HEK293 (cell line): Measurements from ENCODE around the gene B9D1.

Experiments
- GFI1B ChIP-seq: fragments of 450-650 bp; formaldehyde crosslinking; IDR thresholded peaks from 2 replicates; pipeline ENCODE4 v1.5.1; 2016; ENCODE audit warnings: missing biosample characterization, missing genetic modification characterization
- GLI4 ChIP-seq: fragments of 450-650 bp; formaldehyde crosslinking; IDR thresholded peaks from 2 replicates; pipeline ENCODE4 v1.5.1; 2016; ENCODE audit warnings: missing biosample characterization, missing genetic modification characterization
- HOXA7 ChIP-seq: sonication (generic); formaldehyde crosslinking; IDR thresholded peaks from 2 replicates; pipeline ENCODE4 v1.8.1; 2022; ENCODE audit warnings: missing genetic modification reagents, borderline replicate concordance
- REPIN1 ChIP-seq: fragments of 450-650 bp; formaldehyde crosslinking; IDR thresholded peaks from 2 replicates; pipeline ENCODE4 v1.5.1; 2017; ENCODE audit warnings: missing biosample characterization, missing genetic modification characterization, low read depth
- TCF7L2 ChIP-seq: IDR thresholded peaks from 2 replicates; pipeline ENCODE4 v1.6.1; 2011; ENCODE audit warnings: low read depth, mild to moderate bottlenecking, inconsistent platforms, low read length, moderate library complexity, borderline replicate concordance
- WT1 ChIP-seq: fragments of 450-650 bp; formaldehyde crosslinking; IDR thresholded peaks from 2 replicates; pipeline ENCODE4 v1.5.1; 2016; ENCODE audit warnings: missing biosample characterization, missing genetic modification characterization
- ZBTB11 ChIP-seq: fragments of 450-650 bp; formaldehyde crosslinking; conservative IDR thresholded peaks from 2 replicates; pipeline ENCODE4 v1.5.1; 2016; ENCODE audit warnings: low read depth, missing biosample characterization, missing genetic modification characterization
- ZBTB26 ChIP-seq: fragments of 450-650 bp; formaldehyde crosslinking; optimal IDR thresholded peaks from 2 replicates; pipeline ENCODE3; 2016; ENCODE audit warnings: missing biosample characterization, mild to moderate bottlenecking, missing genetic modification characterization
- ZBTB48 ChIP-seq: fragments of 450-650 bp; formaldehyde crosslinking; IDR thresholded peaks from 2 replicates; pipeline ENCODE4 v1.5.1; 2016; ENCODE audit warnings: missing biosample characterization, missing genetic modification characterization
- ZEB2 ChIP-seq: fragments of 450-650 bp; formaldehyde crosslinking; IDR thresholded peaks from 2 replicates; pipeline ENCODE4 v1.5.1; 2016; ENCODE audit warnings: missing biosample characterization, missing genetic modification characterization
- ZFP37 ChIP-seq: fragments of 450-650 bp; formaldehyde crosslinking; IDR thresholded peaks from 2 replicates; pipeline ENCODE4 v1.5.1; 2016; ENCODE audit warnings: missing biosample characterization, missing genetic modification characterization
- ZFP69B ChIP-seq: fragments of 450-650 bp; formaldehyde crosslinking; IDR thresholded peaks from 2 replicates; pipeline ENCODE4 v1.5.1; 2016; ENCODE audit warnings: missing biosample characterization, missing genetic modification characterization
- ZNF114 ChIP-seq: fragments of 450-650 bp; formaldehyde crosslinking; IDR thresholded peaks from 2 replicates; pipeline ENCODE4 v1.5.0; 2017; ENCODE audit warnings: missing biosample characterization, missing genetic modification characterization
- ZNF16 ChIP-seq: fragments of 450-650 bp; formaldehyde crosslinking; IDR thresholded peaks from 2 replicates; pipeline ENCODE4 v1.5.1; 2016; ENCODE audit warnings: low read depth, missing biosample characterization, missing genetic modification characterization
- ZNF202 ChIP-seq: fragments of 450-650 bp; formaldehyde crosslinking; IDR thresholded peaks from 2 replicates; pipeline ENCODE4 v1.5.1; 2016; ENCODE audit warnings: missing biosample characterization, missing genetic modification characterization, borderline replicate concordance
- ZNF211 ChIP-seq: fragments of 450-650 bp; formaldehyde crosslinking; IDR thresholded peaks from 2 replicates; pipeline ENCODE4 v1.5.1; 2016; ENCODE audit warnings: low read depth, missing biosample characterization, missing genetic modification characterization
- ZNF274 ChIP-seq, 2 experiments: fragments of 200-500 bp in 1 of 2; fragments of 450-650 bp in 1 of 2; sonication (Bioruptor generic) in 1 of 2; formaldehyde crosslinking in 1 of 2; IDR thresholded peaks; 2 replicates each; pipeline versions ENCODE4 v1.5.1 to v1.6.1; 2014 to 2016; ENCODE audit warnings: borderline replicate concordance in 1 of 2, inconsistent platforms in 1 of 2, low read length in 1 of 2, missing biosample characterization in 1 of 2, missing genetic modification characterization in 1 of 2
- ZNF324 ChIP-seq: fragments of 450-650 bp; formaldehyde crosslinking; IDR thresholded peaks from 2 replicates; pipeline ENCODE4 v1.5.1; 2016; ENCODE audit warnings: missing biosample characterization, missing genetic modification characterization
- ZNF362 ChIP-seq: fragments of 450-650 bp; formaldehyde crosslinking; IDR thresholded peaks from 2 replicates; pipeline ENCODE4 v1.5.1; 2016; ENCODE audit warnings: missing biosample characterization, missing genetic modification characterization
- ZNF449 ChIP-seq: fragments of 450-650 bp; formaldehyde crosslinking; IDR thresholded peaks from 2 replicates; pipeline ENCODE4 v1.5.1; 2017; ENCODE audit warnings: missing biosample characterization, mild to moderate bottlenecking, missing genetic modification characterization, moderate library complexity
- ZNF549 ChIP-seq: fragments of 450-650 bp; IDR thresholded peaks from 2 replicates; pipeline ENCODE4 v1.5.1; 2018; ENCODE audit warnings: missing biosample characterization, missing genetic modification characterization, mild to moderate bottlenecking, inconsistent platforms, moderate library complexity
- ZNF560 ChIP-seq: fragments of 450-650 bp; formaldehyde crosslinking; IDR thresholded peaks from 2 replicates; pipeline ENCODE4 v1.5.1; 2017; ENCODE audit warnings: missing biosample characterization, missing genetic modification characterization, borderline replicate concordance
- ZNF596 ChIP-seq: fragments of 450-650 bp; IDR thresholded peaks from 2 replicates; pipeline ENCODE4 v1.5.0; 2018; ENCODE audit warnings: missing biosample characterization, mild to moderate bottlenecking, missing genetic modification characterization, moderate library complexity
- ZNF610 ChIP-seq: fragments of 450-650 bp; formaldehyde crosslinking; IDR thresholded peaks from 2 replicates; pipeline ENCODE4 v1.5.1; 2016; ENCODE audit warnings: missing biosample characterization, missing genetic modification characterization, borderline replicate concordance
- ZNF624 ChIP-seq: fragments of 450-650 bp; formaldehyde crosslinking; IDR thresholded peaks from 2 replicates; pipeline ENCODE4 v1.5.1; 2017; ENCODE audit warnings: missing biosample characterization, missing genetic modification characterization
- ZNF645 ChIP-seq: fragments of 450-650 bp; formaldehyde crosslinking; IDR thresholded peaks from 2 replicates; pipeline ENCODE4; 2016; ENCODE audit warnings: missing biosample characterization, missing genetic modification characterization
- ZNF670 ChIP-seq: fragments of 450-650 bp; formaldehyde crosslinking; IDR thresholded peaks from 2 replicates; pipeline ENCODE4 v1.5.1; 2016; ENCODE audit warnings: missing biosample characterization, missing genetic modification characterization, low read depth
- ZNF777 ChIP-seq: fragments of 450-650 bp; formaldehyde crosslinking; IDR thresholded peaks from 2 replicates; pipeline ENCODE4 v1.5.1; 2017; ENCODE audit warnings: missing biosample characterization, missing genetic modification characterization, borderline replicate concordance
- ZSCAN18 ChIP-seq: fragments of 450-650 bp; formaldehyde crosslinking; IDR thresholded peaks from 2 replicates; pipeline ENCODE4 v1.5.1; 2016; ENCODE audit warnings: missing biosample characterization, missing genetic modification characterization

B9D1 gene

GRCh38 chr17:19362277-19363113 lies at the start of gene B9D1 (continued):
- TF ChIP-seq ZNF449 (no peak), GLI4 (tag by site-specific recombination) (0 out of 2 replicates have a peak, but pooled peaks have one; percentile 44), WT1 (tag by site-specific recombination) (peak; percentile 55), ZNF362 (tag by site-specific recombination) (no peak), REPIN1 (tag by site-specific recombination) (no peak), ZFP37 (peak; percentile 44; the same call in 1 of the 2 replicates), ZNF645 (no peak), GFI1B (no peak), ZNF549 (tag by site-specific recombination) (no peak), ZNF560 (no peak), ZNF202 (tag by site-specific recombination) (no peak), ZNF211 (no peak), ZSCAN18 (tag by site-specific recombination) (no peak), ZBTB11 (tag by site-specific recombination) (peak; percentile 78), ZEB2 (tag by site-specific recombination) (peak; percentile 80), ZBTB48 (peak; percentile 79; the same call in 1 of the 2 replicates), ZNF624 (tag by site-specific recombination) (no peak), ZNF610 (tag by site-specific recombination) (peak; percentile 26; the same call in 1 of the 2 replicates), ZFP69B (tag by site-specific recombination) (peak; percentile 98), ZNF777 (tag by site-specific recombination) (peak; percentile 78; the same call in 1 of the 2 replicates), ZNF274 (IDR thresholded peaks at IDR 0.05; ENCODE audit: low read length) (no peak), ZNF274 (tag by site-specific recombination; IDR thresholded peaks at IDR 0.05; ENCODE audit: borderline replicate concordance) (no peak), ZNF16 (tag by site-specific recombination) (no peak), ZBTB26 (peak; percentile 92), ZNF670 (no peak), ZNF114 (tag by site-specific recombination) (no peak), ZNF324 (peak; percentile 73), ZNF596 (tag by site-specific recombination) (no peak), HOXA7 (CRISPR knock-in tag) (no peak), TCF7L2 (no peak)
